Activated naive CD4-positive, alpha-beta T cell treated with anti-CD3 and anti-CD28 coated beads for 36 hours (primary cell): ENCODE measurements around the gene TRPM2. TPM values are rescaled to one million over a fixed set of nuclear protein-coding genes. Genes with fewer than 3 reads are reported as not detected.
A peak's percentile ranks its signal among the peaks of the same experiment; 100 is the strongest.

Experiments
- CTCF ChIA-PET: fragments of 350-600 bp; sonication (Branson Sonifier 250); formaldehyde crosslinking; loops from one replicate; lab custom pipeline; 2021; ENCODE audit warnings: antibody characterized with exemption; lab: Charles Lee
- DNase-seq: peaks from one replicate; pipeline ENCODE4 v3.0.0-alpha.2; 2020
- H3K27ac Mint-ChIP-seq: one replicate; pipeline ENCODE4 v1.8.0; 2021; ENCODE audit warnings: mild to moderate bottlenecking, mixed read lengths
- H3K27me3 Mint-ChIP-seq: one replicate; pipeline ENCODE4 v1.8.0; 2021; ENCODE audit warnings: low read depth, mixed read lengths
- H3K36me3 Mint-ChIP-seq: one replicate; pipeline ENCODE4 v1.8.0; 2021; ENCODE audit warnings: low read depth, mixed read lengths
- H3K4me1 Mint-ChIP-seq: one replicate; pipeline ENCODE4 v1.8.0; 2021; ENCODE audit warnings: low read depth, mixed read lengths
- H3K4me3 Mint-ChIP-seq: one replicate; pipeline ENCODE4 v1.8.0; 2021; ENCODE audit warnings: mild to moderate bottlenecking, moderate library complexity, mixed read lengths
- H3K9me3 Mint-ChIP-seq: one replicate; pipeline ENCODE4 v1.8.0; 2021; ENCODE audit warnings: mixed read lengths
- intact Hi-C: fragments of 100-400 bp; cut with micrococcal nuclease; formaldehyde crosslinking; loops from one replicate; pipeline ENCODE4 v1.15.1; 2023
- total RNA-seq, 2 experiments: library from RNA; stranded (reverse); gene quantifications; one replicate each; pipeline ENCODE4 v1.2.3, GENCODE V29; 2021

Gene TRPM2
- total RNA-seq, 2 experiments from 2014 or later: 2.5 to 3.5 TPM

GRCh38 chr21:44315691-44316203 lies 37.7 kb upstream of the TRPM2 start:
- Mint-ChIP-seq H3K36me3 (peaks cover 15% of the 10 kb centered on the region), H3K27me3 (no peaks in the 10 kb centered on the region), H3K4me3 (no peak overlapping the region), H3K27ac (peak overlapping the region; percentile 56), H3K9me3 (no peaks in the 10 kb centered on the region), H3K4me1 (no peaks in the 10 kb centered on the region)
- CTCF ChIA-PET: no interaction called here
- DNase-seq: no peak
- intact Hi-C loops: no loop called here

DNA sequence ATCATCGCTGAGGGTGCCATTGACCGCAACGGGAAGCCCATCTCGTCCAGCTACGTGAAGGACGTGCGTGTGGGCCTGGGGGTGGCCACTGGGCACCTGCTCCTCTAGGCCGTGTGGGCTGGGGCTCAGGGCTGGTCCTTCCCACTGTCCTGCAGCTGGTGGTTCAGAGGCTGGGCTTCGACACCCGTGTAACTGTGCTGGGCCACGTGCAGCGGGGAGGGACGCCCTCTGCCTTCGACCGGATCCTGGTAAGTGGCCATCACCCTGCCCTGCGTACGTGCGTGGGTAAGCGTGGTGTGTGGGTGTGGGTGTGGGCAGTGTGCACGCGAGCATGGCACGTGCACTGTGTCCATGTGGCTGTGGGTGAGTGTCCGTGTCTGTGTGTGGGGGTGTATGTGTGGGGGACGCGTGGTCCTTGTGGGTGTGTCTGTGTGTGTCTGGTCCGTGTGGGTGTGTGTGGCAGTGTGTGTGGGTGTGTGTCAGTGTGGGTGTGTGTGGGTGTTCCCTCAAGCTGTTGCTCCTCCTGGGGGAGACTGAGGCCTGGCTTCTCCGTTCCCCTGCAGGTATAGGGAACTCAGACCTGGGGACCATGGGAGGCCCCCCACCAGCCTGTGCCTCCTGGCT lies 37.0 kb upstream of the TRPM2 start:
- DNase-seq: no peak
- peaks cover 10% of the 10 kb centered on the region for H3K36me3 Mint-ChIP-seq
- H3K27ac Mint-ChIP-seq: peak overlapping the region; percentile 10
- intact Hi-C loops: no loop called here
- no peaks in the 10 kb centered on the region for H3K9me3 Mint-ChIP-seq
- no peaks in the 10 kb centered on the region for H3K4me1 Mint-ChIP-seq
- H3K27me3 Mint-ChIP-seq: no peaks in the 10 kb centered on the region
- no peak overlapping the region for H3K4me3 Mint-ChIP-seq
- CTCF ChIA-PET: no interaction called here

GRCh38 chr21:44317241-44317782 lies 36.1 kb upstream of the TRPM2 start:
- no peak overlapping the region for H3K27ac Mint-ChIP-seq
- H3K9me3 Mint-ChIP-seq: no peaks in the 10 kb centered on the region
- H3K27me3 Mint-ChIP-seq: no peaks in the 10 kb centered on the region
- H3K36me3 Mint-ChIP-seq: peaks cover 7% of the 10 kb centered on the region
- H3K4me1 Mint-ChIP-seq: no peaks in the 10 kb centered on the region
- DNase-seq: no peak
- CTCF ChIA-PET: no interaction called here
- intact Hi-C loops: no loop called here
- H3K4me3 Mint-ChIP-seq: no peak overlapping the region

GRCh38 chr21:44317871-44318270 lies 35.5 kb upstream of the TRPM2 start:
- intact Hi-C loops: no loop called here
- Mint-ChIP-seq H3K27ac (no peak overlapping the region), H3K9me3 (no peaks in the 10 kb centered on the region), H3K27me3 (no peaks in the 10 kb centered on the region), H3K4me1 (no peaks in the 10 kb centered on the region), H3K36me3 (peaks cover 7% of the 10 kb centered on the region), H3K4me3 (no peak overlapping the region)
- CTCF ChIA-PET: interaction anchor here (1.7 kb wide), 1 partner anchor 20 kb away, joined by 3 read pairs; no protein-coding TSS in a partner anchor
- DNase-seq: no peak

DNA sequence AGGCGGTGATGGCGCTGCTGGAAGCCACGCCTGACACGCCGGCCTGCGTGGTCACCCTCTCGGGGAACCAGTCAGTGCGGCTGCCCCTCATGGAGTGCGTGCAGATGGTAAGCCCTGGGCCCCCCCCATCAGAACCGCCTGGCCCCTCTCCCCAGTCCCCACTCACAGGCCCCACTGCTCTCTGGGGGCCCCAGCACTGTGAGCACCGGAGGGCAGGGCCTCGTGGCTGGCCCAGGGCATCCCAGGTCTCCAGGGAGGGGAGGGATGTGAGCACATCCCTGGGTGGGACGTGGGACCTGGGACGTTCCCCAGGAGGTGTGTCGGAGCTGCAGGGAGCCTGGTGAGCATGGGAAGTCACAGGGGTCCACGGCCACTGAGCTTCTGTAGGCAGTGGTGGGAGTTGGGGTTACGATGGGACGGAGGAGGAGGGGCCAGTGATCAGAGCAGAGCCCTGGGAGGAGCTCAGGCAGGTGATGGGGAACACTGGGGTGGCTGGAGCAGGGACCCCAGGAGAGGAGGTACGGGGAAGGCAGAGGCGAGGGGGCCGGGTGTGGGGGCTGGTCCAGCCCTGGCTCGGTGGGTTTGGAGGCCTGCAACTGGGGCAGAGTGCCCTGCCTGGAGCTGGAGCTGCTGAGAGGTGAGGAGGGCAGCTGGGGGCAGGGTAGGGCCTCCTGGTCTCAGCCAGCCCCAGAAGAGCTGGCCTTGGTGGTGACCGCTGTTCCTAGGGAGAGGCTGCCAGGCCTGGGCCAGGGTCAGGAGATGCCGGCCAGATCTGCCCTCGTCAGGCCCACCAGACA lies 34.7 kb upstream of the TRPM2 start:
- DNase-seq: no peak
- CTCF ChIA-PET: interaction anchor here (0.6 to 1.7 kb wide), 2 partner anchors 21 to 342 kb away, joined by 3 to 7 read pairs; no protein-coding TSS in a partner anchor
- H3K36me3 Mint-ChIP-seq: peaks cover 8% of the 10 kb centered on the region

GRCh38 chr21:44319407-44320065 lies 33.9 kb upstream of the TRPM2 start:
- no peaks in the 10 kb centered on the region for H3K9me3 Mint-ChIP-seq
- no peaks in the 10 kb centered on the region for H3K27me3 Mint-ChIP-seq
- DNase-seq: no peak
- no peak overlapping the region for H3K4me3 Mint-ChIP-seq
- CTCF ChIA-PET: interaction anchor here (0.8 to 1.7 kb wide), 2 partner anchors 18 to 22 kb away, joined by 3 read pairs; no protein-coding TSS in a partner anchor
- intact Hi-C loops: no loop called here
- no peaks in the 10 kb centered on the region for H3K4me1 Mint-ChIP-seq
- H3K36me3 Mint-ChIP-seq: peaks cover 8% of the 10 kb centered on the region
- H3K27ac Mint-ChIP-seq: no peak overlapping the region

More for the DNA sequence above, 34.7 kb upstream of the TRPM2 start:
- intact Hi-C loops: no loop called here
- no peaks in the 10 kb centered on the region for H3K27me3 Mint-ChIP-seq
- no peak overlapping the region for H3K4me3 Mint-ChIP-seq
- no peaks in the 10 kb centered on the region for H3K9me3 Mint-ChIP-seq
- H3K4me1 Mint-ChIP-seq: no peaks in the 10 kb centered on the region
- H3K27ac Mint-ChIP-seq: no peak overlapping the region

DNA sequence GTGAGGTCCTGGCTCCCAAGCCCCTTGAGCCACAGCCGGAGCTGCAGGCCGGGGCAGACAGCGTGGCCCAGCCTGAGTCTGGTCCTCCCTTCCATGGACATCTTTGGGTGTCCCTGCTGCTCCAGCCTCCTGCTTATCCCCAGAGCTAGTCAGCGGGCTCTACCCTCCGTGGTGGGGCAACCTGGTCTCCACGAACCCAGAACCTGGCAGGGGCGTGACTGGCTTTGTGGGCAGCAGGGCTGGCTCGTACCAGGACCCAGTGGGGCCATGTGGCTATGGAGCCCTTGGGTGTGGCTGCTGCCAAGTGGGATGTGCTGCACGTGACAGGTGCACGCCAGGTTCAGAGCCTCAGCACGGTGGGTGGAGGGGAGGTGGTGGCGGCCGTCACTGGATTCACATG lies 32.6 kb upstream of the TRPM2 start:
- H3K9me3 Mint-ChIP-seq: no peaks in the 10 kb centered on the region
- H3K4me1 Mint-ChIP-seq: no peaks in the 10 kb centered on the region
- H3K27ac Mint-ChIP-seq: no peak overlapping the region
- peaks cover 8% of the 10 kb centered on the region for H3K36me3 Mint-ChIP-seq
- no peaks in the 10 kb centered on the region for H3K27me3 Mint-ChIP-seq
- H3K4me3 Mint-ChIP-seq: no peak overlapping the region
- CTCF ChIA-PET: no interaction called here
- intact Hi-C loops: no loop called here
- DNase-seq: no peak

DNA sequence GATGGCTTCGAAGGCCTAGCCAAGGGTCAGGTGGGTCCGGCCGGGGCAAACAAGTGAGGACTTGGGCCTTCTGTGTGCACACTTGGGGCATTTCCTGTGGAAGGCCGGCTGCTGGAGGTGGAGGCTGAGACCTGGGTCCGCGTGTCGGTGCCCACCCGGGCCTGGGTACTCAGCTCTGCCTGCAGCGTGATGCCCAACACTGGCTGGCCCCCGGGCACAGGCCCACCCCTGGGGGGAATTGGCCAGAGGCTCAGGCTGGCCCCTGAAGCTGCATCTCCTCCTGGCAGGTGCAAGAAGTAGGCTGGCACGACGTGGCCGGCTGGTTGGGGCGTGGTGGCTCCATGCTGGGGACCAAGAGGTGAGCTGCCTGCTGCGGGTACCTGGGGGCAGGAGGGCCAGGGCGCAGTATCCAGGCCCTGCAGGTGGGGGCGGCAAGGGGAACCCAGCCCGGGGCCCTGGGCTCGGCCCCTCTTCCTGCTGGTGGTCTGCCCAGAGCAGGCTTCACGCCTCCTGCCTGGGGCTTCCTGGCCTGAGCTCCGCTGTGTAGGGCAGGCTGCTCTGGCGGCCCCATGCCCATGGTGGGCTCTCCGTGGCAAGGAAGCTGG lies 31.5 kb upstream of the TRPM2 start:
- peaks cover 5% of the 10 kb centered on the region for H3K36me3 Mint-ChIP-seq
- H3K4me1 Mint-ChIP-seq: no peaks in the 10 kb centered on the region
- no peak for DNase-seq
- H3K4me3 Mint-ChIP-seq: no peak overlapping the region
- intact Hi-C loops: no loop called here
- CTCF ChIA-PET: no interaction called here
- H3K9me3 Mint-ChIP-seq: no peaks in the 10 kb centered on the region
- no peaks in the 10 kb centered on the region for H3K27me3 Mint-ChIP-seq
- no peak overlapping the region for H3K27ac Mint-ChIP-seq

DNA sequence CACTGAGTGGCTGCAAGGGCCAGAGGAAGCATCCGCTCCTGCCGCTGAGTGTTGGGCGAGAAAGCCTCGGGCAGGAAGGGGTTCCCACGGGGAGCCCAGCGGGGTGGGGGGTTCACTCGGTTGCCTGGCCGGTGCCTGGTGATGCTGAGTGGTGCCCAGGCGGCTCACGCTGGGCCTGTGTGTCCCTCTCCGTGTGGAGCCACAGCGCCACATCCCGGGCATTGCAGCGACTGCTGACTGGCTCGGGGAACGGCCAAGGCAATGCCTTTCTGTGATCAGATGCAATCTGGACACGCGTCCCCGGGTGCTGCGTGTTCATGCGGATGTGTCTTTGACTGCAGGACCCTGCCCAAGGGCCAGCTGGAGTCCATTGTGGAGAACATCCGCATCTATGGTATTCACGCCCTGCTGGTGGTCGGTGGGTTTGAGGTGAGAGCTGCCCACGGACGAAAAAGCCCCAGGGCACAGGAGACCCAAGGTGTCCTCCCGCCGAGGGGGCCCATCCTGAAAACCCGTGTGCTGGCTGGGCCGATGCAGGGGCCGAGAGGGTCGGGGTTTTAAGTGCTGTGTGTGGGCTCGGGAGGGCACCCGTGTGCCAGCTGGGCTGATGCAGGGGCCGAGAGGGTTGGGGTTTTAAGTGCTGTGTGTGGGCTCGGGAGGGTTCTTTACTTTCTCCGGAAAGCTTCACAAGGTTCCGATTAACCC lies 30.6 kb upstream of the TRPM2 start:
- Mint-ChIP-seq H3K27ac (no peak overlapping the region), H3K27me3 (no peaks in the 10 kb centered on the region), H3K4me1 (no peaks in the 10 kb centered on the region), H3K9me3 (no peaks in the 10 kb centered on the region), H3K4me3 (no peak overlapping the region), H3K36me3 (peaks cover 5% of the 10 kb centered on the region)
- intact Hi-C loops: no loop called here
- DNase-seq: no peak
- CTCF ChIA-PET: no interaction called here

- CTCF ChIA-PET: no interaction called here
- Mint-ChIP-seq H3K27me3 (no peaks in the 10 kb centered on the region), H3K9me3 (no peaks in the 10 kb centered on the region), H3K27ac (no peak overlapping the region), H3K4me1 (no peaks in the 10 kb centered on the region), H3K4me3 (no peak overlapping the region), H3K36me3 (peaks cover 3% of the 10 kb centered on the region)
- no peak for DNase-seq
- intact Hi-C loops: no loop called here
These were observed 29.8 kb upstream of the TRPM2 start for GRCh38 chr21:44323591-44323990.

DNA sequence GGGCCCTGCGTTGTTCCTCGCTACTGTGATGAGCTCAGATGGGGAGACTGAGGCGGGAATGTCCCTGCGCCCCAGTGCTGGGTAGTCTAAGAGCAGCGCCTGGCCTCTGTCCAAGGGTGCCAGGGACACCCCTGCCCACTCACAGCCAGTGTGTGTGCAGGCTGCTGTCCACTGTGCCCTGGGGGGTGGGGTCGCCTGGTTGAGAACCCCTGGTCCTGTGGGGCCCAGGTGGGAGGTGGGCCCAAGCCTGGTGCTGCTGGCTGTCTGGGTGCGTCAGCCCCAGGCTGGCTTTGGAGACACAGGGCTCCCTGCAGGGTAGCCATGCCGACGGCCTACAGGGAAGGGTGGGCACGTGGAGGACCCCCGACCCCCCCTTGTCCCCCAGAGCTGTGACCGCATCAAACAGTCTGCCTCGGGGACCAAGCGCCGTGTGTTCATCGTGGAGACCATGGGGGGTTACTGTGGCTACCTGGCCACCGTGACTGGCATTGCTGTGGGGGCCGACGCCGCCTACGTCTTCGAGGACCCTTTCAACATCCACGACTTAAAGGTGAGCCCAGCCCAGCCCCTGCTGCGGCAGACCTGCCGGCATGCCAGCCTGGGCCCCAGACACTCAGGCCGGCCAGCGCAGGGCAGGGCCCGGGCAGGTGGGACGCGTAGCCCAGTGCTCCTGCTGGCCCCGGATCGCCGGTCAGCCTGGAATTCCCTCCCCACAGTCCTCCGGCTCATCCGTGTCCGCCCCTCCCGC lies 29.1 kb upstream of the TRPM2 start:
- peaks cover 2% of the 10 kb centered on the region for H3K36me3 Mint-ChIP-seq
- intact Hi-C loops: no loop called here
- H3K4me1 Mint-ChIP-seq: no peaks in the 10 kb centered on the region
- no peak overlapping the region for H3K4me3 Mint-ChIP-seq
- H3K27me3 Mint-ChIP-seq: no peaks in the 10 kb centered on the region
- CTCF ChIA-PET: no interaction called here
- no peaks in the 10 kb centered on the region for H3K9me3 Mint-ChIP-seq
- DNase-seq: no peak
- H3K27ac Mint-ChIP-seq: no peak overlapping the region
